GM23338 (cell line): ENCODE measurements around the gene SPTBN4. TPM values are rescaled to one million over a fixed set of nuclear protein-coding genes. Genes with fewer than 3 reads are reported as not detected.

Experiments
- ATAC-seq: fragments of 200-7000 bp; cut with Tn5 transposase; 3 replicates; pipeline ENCODE4 v1.9.1; 2020
- DNase-seq: peaks from one replicate; pipeline ENCODE4 v3.0.0-alpha.2; 2015; ENCODE audit warnings: low spot score
- H2AFZ ChIP-seq: fragments of 200-600 bp; sonication (generic); 2 replicates; pipeline ENCODE4 v1.8.0; 2016; ENCODE audit warnings: antibody characterized with exemption, mild to moderate bottlenecking, moderate library complexity
- H3F3A ChIP-seq: fragments of 200-600 bp; sonication (generic); replicated peaks from 2 replicates; pipeline ENCODE4 v1.8.0; 2017; ENCODE audit warnings: antibody characterized with exemption, mixed run types, low read depth
- H3K27ac ChIP-seq: fragments of 200-600 bp; sonication (generic); 2 replicates; pipeline ENCODE4 v1.6.1; 2016; ENCODE audit warnings: low read depth
- H3K27me3 ChIP-seq: fragments of 200-600 bp; sonication (generic); 2 replicates; pipeline ENCODE4 v1.8.0; 2016; ENCODE audit warnings: mild to moderate bottlenecking, mixed run types, moderate library complexity; ENCODE audit not compliant: insufficient read depth
- H3K36me3 ChIP-seq: fragments of 200-600 bp; sonication (generic); 2 replicates; pipeline ENCODE4 v1.8.0; 2016; ENCODE audit warnings: mild to moderate bottlenecking; ENCODE audit not compliant: insufficient read depth
- H3K4me1 ChIP-seq: fragments of 200-600 bp; sonication (generic); 2 replicates; pipeline ENCODE4 v1.8.0; 2016; ENCODE audit warnings: mild to moderate bottlenecking, moderate library complexity; ENCODE audit not compliant: insufficient read depth
- H3K4me2 ChIP-seq: fragments of 200-600 bp; sonication (generic); 2 replicates; pipeline ENCODE4 v1.7.1; 2017; ENCODE audit warnings: mixed run types
- H3K4me3 ChIP-seq: fragments of 200-600 bp; sonication (generic); 2 replicates; pipeline ENCODE4 v1.6.1; 2016; ENCODE audit warnings: mixed run types
- H3K79me2 ChIP-seq: fragments of 200-600 bp; sonication (generic); replicated peaks from 2 replicates; pipeline ENCODE4 v1.8.0; 2017; ENCODE audit warnings: mild to moderate bottlenecking; ENCODE audit not compliant: insufficient read depth
- H3K9me2 ChIP-seq: fragments of 200-600 bp; sonication (generic); 2 replicates; pipeline ENCODE4 v1.8.0; 2017; ENCODE audit not compliant: insufficient read depth
- H4K20me1 ChIP-seq: fragments of 200-600 bp; sonication (generic); replicated peaks from 2 replicates; pipeline ENCODE4 v1.8.0; 2017; ENCODE audit warnings: mild to moderate bottlenecking; ENCODE audit not compliant: insufficient read depth
- H3K27ac Mint-ChIP-seq: 2 replicates; pipeline ENCODE4 v1.8.0; 2020; ENCODE audit warnings: inconsistent platforms, mild to moderate bottlenecking, moderate library complexity, mixed read lengths
- H3K27me3 Mint-ChIP-seq: 3 replicates; pipeline ENCODE4 v1.8.0; 2022; ENCODE audit warnings: low read depth, mild to moderate bottlenecking, moderate library complexity, mixed read lengths, inconsistent platforms; ENCODE audit not compliant: insufficient read depth, poor library complexity
- H3K36me3 Mint-ChIP-seq: 3 replicates; pipeline ENCODE4 v1.8.0; 2021; ENCODE audit warnings: low read depth, mild to moderate bottlenecking, inconsistent platforms, moderate library complexity, mixed read lengths
- H3K4me1 Mint-ChIP-seq: 3 replicates; pipeline ENCODE4 v1.8.0; 2020; ENCODE audit warnings: mild to moderate bottlenecking, inconsistent platforms, mixed read lengths
- H3K4me3 Mint-ChIP-seq: 3 replicates; pipeline ENCODE4 v1.8.0; 2021; ENCODE audit warnings: moderate library complexity, mild to moderate bottlenecking, inconsistent platforms, mixed read lengths
- H3K9me3 Mint-ChIP-seq: 3 replicates; pipeline ENCODE4 v1.8.0; 2020; ENCODE audit warnings: moderate library complexity, mild to moderate bottlenecking, inconsistent platforms, mixed read lengths
- STAT1 ChIP-seq: IDR thresholded peaks from one replicate; pipeline ENCODE4 v1.6.1; 2016; ENCODE audit warnings: antibody characterized with exemption; ENCODE audit not compliant: unreplicated experiment
- ZNF331 ChIP-seq: fragments of 250-450 bp; sonication (Bioruptor Pico); IDR thresholded peaks from 2 replicates; pipeline ENCODE4 v1.5.0; 2020; ENCODE audit warnings: low read depth, mild to moderate bottlenecking, moderate library complexity
- polyA plus RNA-seq: library from polyadenylated mRNA; unstranded; fragments of >200 nt; fragmentation: Nextera tagmentation; extraction: Ambion mirVana; gene quantifications from 2 replicates; pipeline ENCODE4 v1.2.1, GENCODE V29; 2016
- total RNA-seq: library from RNA; depleted of rRNA; stranded (reverse); fragments of >200 nt; shearing (Covaris generic); gene quantifications from 2 replicates; pipeline ENCODE4 v1.2.3, GENCODE V29; 2014
- TF ChIP-seq, protein P1 (sequence below): fragments of 250-450 bp; sonication (Bioruptor Pico); IDR thresholded peaks from 2 replicates; pipeline ENCODE4 v1.5.0; 2020; ENCODE audit warnings: mild to moderate bottlenecking, moderate library complexity
- TF ChIP-seq, protein P2 (sequence below), 2 experiments: fragments of 200-600 bp in 1 of 2; sonication (generic) in 1 of 2; conservative IDR thresholded peaks; 2 replicates each; pipeline versions ENCODE4 v1.5.1 to v1.6.1; 2016 to 2017; ENCODE audit warnings: antibody characterized with exemption in 2 of 2, low read depth in 2 of 2, mild to moderate bottlenecking in 2 of 2, moderate library complexity in 1 of 2

Gene SPTBN4
- total and polyA plus RNA-seq, 2 experiments from 2014 or later = 1.6 to 2.3 TPM

DNA sequence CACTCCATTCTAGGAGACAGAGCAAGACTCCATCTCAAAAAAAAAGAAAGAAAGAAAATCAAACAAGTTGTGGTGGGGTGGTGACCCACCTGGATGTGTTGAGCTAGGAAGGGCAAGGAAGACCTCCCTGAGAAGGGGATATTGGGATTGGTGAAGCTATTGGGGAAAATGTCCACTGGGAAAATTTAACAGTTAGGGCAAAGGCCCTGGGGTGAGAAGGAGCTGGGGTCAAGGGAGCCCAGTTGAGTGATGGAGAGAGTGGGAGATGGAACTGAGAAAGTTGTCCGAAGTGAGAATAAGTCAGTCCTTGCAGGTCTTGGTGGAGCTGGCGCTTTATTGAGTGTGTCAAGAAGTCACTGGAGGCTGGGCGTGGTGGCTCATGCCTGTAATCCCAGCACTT lies 28.5 kb upstream of the SPTBN4 start (continued):
- TF ChIP-seq, protein P1, sequence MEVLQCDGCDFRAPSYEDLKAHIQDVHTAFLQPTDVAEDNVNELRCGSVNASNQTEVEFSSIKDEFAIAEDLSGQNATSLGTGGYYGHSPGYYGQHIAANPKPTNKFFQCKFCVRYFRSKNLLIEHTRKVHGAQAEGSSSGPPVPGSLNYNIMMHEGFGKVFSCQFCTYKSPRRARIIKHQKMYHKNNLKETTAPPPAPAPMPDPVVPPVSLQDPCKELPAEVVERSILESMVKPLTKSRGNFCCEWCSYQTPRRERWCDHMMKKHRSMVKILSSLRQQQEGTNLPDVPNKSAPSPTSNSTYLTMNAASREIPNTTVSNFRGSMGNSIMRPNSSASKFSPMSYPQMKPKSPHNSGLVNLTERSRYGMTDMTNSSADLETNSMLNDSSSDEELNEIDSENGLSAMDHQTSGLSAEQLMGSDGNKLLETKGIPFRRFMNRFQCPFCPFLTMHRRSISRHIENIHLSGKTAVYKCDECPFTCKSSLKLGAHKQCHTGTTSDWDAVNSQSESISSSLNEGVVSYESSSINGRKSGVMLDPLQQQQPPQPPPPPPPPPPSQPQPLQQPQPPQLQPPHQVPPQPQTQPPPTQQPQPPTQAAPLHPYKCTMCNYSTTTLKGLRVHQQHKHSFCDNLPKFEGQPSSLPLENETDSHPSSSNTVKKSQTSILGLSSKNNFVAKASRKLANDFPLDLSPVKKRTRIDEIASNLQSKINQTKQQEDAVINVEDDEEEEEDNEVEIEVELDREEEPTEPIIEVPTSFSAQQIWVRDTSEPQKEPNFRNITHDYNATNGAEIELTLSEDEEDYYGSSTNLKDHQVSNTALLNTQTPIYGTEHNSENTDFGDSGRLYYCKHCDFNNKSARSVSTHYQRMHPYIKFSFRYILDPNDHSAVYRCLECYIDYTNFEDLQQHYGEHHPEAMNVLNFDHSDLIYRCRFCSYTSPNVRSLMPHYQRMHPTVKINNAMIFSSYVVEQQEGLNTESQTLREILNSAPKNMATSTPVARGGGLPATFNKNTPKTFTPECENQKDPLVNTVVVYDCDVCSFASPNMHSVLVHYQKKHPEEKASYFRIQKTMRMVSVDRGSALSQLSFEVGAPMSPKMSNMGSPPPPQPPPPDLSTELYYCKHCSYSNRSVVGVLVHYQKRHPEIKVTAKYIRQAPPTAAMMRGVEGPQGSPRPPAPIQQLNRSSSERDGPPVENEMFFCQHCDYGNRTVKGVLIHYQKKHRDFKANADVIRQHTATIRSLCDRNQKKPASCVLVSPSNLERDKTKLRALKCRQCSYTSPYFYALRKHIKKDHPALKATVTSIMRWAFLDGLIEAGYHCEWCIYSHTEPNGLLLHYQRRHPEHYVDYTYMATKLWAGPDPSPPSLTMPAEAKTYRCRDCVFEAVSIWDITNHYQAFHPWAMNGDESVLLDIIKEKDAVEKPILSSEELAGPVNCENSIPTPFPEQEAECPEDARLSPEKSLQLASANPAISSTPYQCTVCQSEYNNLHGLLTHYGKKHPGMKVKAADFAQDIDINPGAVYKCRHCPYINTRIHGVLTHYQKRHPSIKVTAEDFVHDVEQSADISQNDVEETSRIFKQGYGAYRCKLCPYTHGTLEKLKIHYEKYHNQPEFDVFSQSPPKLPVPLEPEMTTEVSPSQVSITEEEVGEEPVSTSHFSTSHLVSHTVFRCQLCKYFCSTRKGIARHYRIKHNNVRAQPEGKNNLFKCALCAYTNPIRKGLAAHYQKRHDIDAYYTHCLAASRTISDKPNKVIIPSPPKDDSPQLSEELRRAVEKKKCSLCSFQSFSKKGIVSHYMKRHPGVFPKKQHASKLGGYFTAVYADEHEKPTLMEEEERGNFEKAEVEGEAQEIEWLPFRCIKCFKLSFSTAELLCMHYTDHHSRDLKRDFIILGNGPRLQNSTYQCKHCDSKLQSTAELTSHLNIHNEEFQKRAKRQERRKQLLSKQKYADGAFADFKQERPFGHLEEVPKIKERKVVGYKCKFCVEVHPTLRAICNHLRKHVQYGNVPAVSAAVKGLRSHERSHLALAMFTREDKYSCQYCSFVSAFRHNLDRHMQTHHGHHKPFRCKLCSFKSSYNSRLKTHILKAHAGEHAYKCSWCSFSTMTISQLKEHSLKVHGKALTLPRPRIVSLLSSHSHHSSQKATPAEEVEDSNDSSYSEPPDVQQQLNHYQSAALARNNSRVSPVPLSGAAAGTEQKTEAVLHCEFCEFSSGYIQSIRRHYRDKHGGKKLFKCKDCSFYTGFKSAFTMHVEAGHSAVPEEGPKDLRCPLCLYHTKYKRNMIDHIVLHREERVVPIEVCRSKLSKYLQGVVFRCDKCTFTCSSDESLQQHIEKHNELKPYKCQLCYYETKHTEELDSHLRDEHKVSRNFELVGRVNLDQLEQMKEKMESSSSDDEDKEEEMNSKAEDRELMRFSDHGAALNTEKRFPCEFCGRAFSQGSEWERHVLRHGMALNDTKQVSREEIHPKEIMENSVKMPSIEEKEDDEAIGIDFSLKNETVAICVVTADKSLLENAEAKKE (CRISPR knock-in tag) = no peak
- TF ChIP-seq, protein P2, sequence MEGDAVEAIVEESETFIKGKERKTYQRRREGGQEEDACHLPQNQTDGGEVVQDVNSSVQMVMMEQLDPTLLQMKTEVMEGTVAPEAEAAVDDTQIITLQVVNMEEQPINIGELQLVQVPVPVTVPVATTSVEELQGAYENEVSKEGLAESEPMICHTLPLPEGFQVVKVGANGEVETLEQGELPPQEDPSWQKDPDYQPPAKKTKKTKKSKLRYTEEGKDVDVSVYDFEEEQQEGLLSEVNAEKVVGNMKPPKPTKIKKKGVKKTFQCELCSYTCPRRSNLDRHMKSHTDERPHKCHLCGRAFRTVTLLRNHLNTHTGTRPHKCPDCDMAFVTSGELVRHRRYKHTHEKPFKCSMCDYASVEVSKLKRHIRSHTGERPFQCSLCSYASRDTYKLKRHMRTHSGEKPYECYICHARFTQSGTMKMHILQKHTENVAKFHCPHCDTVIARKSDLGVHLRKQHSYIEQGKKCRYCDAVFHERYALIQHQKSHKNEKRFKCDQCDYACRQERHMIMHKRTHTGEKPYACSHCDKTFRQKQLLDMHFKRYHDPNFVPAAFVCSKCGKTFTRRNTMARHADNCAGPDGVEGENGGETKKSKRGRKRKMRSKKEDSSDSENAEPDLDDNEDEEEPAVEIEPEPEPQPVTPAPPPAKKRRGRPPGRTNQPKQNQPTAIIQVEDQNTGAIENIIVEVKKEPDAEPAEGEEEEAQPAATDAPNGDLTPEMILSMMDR (conservative IDR thresholded peaks at IDR 0.05; ENCODE audit: low read depth in 2 of 2) = no peak

DNA sequence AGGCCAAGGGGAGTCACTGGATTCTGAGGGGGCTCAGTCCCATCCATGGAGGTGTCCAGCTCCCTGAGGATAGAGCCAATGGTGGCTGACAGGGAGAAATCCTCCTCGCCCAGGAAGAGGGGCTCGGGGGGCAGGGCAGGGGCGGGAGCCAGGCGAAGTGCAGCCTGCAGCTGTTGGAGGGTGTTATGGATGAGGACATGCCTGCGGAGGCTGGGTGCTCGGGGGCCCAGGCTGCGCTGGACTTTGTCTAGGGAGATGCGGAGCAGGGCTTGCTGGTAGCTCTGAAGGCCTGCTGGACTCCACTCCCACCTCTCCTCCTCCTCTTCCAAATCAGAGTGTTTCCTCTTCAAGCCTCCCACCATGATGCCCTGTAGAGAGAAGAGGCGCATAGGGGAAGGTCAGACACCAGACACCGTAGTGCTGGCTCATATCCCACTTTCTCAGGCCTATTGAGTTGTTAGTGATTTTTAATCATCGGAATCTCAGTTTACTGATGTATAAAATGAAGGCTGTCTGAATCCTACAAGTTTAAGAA lies 25.0 kb upstream of the SPTBN4 start:
- Histone ChIP-seq H3K36me3 (peaks cover 16% of the 10 kb centered on the region; the same call in 1 of the 2 replicates), H4K20me1 (peaks cover 8% of the 10 kb centered on the region; the same call in 1 of the 2 replicates), H3K9me2 (no peaks in the 10 kb centered on the region), H3K4me1 (peaks cover 13% of the 10 kb centered on the region), H3K27ac (peak overlapping the region; percentile 80; the same call in 1 of the 2 replicates), H3K79me2 (peaks cover 26% of the 10 kb centered on the region), H3K27me3 (no peaks in the 10 kb centered on the region), H2AFZ (no peak overlapping the region), H3K4me3 (peak overlapping the region; percentile 57; the same call in 1 of the 2 replicates), H3K4me2 (peak overlapping the region; percentile 80; the same call in 1 of the 2 replicates), H3F3A (peaks cover 22% of the 10 kb centered on the region)
- DNase-seq = no peak
- H3K4me1 Mint-ChIP-seq = peaks cover 28% of the 10 kb centered on the region
- H3K27ac Mint-ChIP-seq = peak overlapping the region; percentile 99
- peaks cover 21% of the 10 kb centered on the region for H3K27me3 Mint-ChIP-seq
- ATAC-seq = no peak
- peak overlapping the region; percentile 98 for H3K4me3 Mint-ChIP-seq
- peaks cover 31% of the 10 kb centered on the region for H3K36me3 Mint-ChIP-seq
- H3K9me3 Mint-ChIP-seq = peaks cover 3% of the 10 kb centered on the region; the same call in 2 of the 3 replicates
- no peak for TF ChIP-seq ZNF331 (CRISPR knock-in tag)
- TF ChIP-seq, protein P1 (CRISPR knock-in tag) = no peak
- no peak for TF ChIP-seq STAT1
